CD4-positive, alpha-beta T cell treated with Interleukin-17A for 1 hour (primary cell): ENCODE data around the gene RGS6.

ENCODE experiments used
- DNase-seq: peaks from one replicate; pipeline ENCODE4 v3.0.0-alpha.2; 2020

Gene RGS6

DNA sequence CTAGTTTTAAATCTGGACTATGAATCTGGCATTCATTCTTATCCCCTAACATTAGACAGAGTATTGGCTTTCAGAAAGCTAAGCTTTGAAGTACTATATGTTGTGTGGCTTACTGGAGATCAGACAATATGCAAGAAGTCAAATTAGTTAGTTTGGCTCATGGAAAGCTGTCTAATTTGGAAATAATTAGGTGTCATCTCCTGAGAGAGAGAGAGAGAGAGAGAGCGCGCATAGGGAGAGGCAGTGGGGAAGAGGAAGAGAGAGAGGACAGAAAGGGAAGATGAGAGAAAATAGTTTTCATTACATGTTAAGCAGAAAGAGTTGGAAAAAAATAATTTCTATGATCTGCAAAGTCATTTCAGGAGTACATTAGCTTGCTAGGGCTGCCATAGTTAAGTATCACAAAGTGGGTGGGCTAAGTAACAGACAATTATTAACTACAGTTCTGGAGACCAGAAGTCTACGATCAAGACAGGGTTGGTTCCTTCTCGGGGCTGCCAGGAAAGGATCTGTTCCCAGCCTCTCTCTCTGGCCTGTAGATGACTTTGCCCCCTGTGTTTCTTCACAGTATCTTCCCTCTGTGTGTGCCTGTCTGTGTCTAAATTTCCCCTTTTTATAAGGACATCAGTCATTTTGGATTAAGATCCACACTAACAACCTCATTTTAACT lies 404.2 kb downstream of the RGS6 start:
- no peak for DNase-seq

DNA sequence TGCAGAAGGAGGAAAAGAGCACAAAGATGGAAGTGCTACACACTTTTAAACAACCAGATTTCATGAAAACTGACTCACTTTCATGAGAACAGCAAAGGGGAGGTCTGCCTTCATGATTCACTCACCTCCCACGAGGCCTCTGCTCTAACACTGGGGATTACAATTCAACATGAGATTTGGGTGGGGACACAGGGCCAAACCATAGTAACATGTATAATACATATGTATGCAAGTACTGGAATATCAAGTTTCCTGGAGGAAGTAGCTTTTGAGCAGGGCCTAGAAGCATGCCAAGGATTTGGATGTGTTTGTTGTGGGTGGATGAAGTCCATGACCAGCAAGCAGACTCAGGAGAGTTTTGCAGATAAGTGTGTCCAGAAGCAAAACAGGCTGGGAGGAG lies 409.0 kb downstream of the RGS6 start:
- no peak for DNase-seq

- DNase-seq, result no peak
These were observed 409.5 kb downstream of the RGS6 start for GRCh38 chr14:72341686-72342085.

DNA sequence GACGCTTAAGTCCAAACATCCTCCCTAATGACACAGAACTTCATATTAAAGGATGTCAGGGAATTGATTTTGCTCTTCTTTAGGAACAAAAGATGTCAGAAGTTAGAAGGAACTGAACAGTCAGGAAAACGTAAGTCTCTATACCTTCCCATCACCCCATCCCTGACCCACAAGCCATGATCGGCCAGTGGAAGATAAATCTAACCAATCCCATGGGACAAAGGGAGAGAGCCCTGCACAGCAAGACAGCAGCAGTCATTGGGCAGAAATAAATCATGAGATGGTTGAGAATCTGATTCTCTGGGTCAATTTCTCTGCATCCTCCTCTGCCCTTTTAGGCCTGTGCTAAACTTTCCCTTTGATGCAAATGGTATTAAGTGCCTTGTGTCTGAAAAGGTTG lies 414.9 kb downstream of the RGS6 start:
- no peak for DNase-seq

DNA sequence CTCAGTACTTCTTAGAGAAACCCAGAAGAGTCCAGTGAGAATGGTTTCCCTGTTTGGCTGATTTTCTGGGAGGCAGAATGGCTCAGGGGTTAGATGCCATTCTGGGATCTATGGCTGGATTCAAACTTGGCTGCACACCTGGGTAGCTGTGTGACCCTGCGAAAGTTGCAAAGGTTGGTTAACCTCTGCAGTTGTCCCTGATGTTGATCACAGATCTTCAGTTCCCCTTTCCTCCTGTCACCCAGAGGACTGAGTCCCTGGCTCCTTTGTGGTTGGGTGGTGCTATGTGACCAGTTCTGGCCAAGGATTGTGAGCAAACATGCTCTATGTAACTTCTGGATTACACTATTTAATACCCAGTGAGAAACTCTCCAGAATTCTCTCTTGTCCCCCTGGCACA lies 418.0 kb downstream of the RGS6 start:
- no peak for DNase-seq

GRCh38 chr14:72352012-72352411 lies 419.8 kb downstream of the RGS6 start:
- no peak for DNase-seq

DNA sequence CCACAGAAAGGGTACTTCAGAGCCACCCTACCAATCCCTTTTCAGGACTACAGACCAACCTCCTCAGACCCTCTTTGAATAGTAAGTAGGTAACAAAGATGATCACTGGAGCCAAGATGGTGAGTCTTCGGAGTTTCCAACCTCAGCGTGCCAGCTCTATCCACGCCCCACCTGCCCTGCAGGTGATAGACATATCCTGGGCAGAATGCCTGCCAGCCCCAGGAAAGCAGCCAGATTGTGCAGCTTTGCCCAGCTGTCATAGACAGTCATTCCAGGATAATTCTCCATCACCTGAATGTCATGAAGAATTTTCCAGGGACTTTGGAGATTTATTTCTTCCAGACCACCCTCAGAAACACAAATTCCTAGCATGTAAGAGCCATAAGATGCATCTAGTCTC lies 434.4 kb downstream of the RGS6 start:
- DNase-seq, result no peak

GRCh38 chr14:72369106-72369505 lies 436.9 kb downstream of the RGS6 start:
- DNase-seq, result no peak

DNA sequence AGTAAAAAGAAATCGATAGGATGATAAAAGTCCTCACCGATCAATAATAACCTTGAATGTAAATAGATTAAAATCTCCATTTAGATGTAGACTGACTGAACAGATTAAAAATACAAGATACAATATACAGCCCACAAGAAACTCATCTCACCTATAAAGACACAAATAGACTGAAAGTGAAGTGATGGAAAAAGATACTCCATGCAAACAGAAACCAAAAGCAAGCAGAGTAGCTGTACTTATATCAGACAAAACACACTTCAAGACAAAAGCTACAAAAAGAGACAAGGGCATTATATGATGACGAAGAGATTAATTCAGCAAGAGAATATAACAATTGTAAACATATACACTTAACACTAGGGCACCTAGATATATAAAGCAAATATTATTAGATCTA lies 444.8 kb downstream of the RGS6 start:
- DNase-seq, result no peak

DNA sequence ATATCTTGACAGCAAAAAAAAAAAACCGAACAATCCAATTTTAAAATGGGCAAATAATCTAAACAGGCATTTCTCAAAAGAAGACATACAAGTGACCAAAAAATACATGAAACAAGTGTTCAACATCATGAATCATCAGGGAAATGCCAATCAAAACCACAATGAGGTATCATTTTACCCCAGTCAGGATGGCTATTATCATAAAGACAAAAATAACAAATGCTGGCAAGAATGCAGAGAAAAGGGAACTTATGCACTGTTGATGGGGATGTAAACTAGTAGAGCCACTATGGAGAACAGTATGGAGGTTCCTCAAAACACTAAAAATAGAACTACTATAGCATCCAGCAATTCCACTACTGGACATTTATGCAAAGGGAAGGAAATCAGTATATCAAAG lies 448.2 kb downstream of the RGS6 start:
- DNase-seq, result no peak

DNA sequence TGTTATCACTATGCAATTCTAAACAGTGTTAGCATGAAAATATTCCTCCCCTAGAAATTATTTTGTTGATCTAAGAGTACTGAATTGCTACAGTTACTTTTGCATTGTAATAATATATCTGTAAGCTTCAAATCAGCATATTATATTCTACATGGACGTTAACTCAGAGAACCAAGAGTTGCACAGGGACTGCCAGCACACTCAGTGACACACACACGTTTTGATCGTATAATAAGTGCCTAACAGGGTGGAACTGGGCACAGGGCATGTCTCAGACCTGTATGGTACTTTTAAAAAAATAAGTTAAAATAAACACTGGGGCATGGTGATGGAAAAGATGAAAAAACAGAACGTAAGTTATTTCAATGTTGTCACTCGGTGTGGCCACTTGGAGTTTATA lies 451.6 kb downstream of the RGS6 start:
- DNase-seq, result no peak

DNA sequence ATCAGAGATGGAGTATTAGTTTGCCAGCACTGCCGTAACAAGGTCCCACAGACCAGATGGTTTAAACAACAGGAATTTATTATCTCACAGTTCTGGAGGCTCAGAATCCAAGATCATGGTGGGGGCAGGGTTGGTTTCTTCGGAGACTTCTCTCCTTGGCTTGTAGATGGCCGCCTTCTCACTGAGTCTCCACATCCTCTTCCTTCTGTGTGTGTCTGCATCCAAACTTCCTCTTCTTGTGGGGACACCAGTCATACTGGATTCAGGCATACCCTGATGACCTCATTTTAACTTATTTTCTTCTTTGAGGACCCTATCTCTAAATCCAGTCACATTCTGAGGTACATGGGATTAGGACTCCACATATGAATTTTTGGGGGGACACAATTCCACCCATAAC lies 455.5 kb downstream of the RGS6 start:
- no peak for DNase-seq

- no peak for DNase-seq
These were observed 457.0 kb downstream of the RGS6 start for GRCh38 chr14:72389200-72389599.

DNA sequence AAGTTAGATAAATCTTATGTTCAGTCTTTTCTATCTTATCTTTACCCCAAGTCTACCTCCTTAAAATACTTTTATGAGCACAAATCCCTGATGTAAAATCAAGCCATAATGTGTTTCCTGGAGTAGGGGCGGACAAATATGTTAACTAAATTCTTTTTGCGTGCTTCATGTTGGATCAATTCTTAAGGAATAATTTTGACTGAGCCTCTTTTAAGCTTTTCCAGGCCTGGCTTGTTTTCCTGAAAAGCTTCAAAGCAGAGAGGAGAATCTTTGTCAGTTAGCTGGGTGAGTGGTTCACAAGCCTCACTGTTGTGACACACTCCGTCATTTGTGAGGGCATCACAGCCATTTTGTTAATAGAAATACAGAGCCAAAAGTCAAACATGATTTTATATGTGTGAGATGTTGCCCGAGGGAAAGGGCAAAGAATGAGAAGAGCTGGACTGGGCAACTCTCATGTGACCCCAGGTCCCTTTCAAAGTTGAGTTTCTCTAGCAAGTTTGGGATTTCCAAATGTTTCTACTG lies 468.9 kb downstream of the RGS6 start:
- no peak for DNase-seq

- peak; percentile 11 for DNase-seq
These were observed 469.6 kb downstream of the RGS6 start for GRCh38 chr14:72401632-72402376.

DNA sequence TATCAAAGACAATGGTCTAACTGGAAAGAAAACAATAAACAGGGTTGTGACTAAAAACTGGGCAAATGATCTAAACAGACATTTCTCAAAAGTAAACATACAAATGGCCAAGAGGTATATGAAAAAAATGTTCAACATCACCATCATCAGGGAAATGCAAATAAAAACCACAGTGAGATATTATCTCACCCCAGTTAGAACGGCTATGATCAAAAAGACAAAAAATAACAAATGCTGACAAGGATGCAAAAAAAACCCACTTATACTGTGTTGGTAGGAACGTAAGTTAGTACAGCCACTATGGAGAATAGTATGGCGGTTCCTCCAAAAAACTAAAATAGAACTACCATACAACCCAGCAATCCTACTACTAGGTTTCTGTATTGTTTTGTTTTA lies 470.1 kb downstream of the RGS6 start:
- no peak for DNase-seq

DNA sequence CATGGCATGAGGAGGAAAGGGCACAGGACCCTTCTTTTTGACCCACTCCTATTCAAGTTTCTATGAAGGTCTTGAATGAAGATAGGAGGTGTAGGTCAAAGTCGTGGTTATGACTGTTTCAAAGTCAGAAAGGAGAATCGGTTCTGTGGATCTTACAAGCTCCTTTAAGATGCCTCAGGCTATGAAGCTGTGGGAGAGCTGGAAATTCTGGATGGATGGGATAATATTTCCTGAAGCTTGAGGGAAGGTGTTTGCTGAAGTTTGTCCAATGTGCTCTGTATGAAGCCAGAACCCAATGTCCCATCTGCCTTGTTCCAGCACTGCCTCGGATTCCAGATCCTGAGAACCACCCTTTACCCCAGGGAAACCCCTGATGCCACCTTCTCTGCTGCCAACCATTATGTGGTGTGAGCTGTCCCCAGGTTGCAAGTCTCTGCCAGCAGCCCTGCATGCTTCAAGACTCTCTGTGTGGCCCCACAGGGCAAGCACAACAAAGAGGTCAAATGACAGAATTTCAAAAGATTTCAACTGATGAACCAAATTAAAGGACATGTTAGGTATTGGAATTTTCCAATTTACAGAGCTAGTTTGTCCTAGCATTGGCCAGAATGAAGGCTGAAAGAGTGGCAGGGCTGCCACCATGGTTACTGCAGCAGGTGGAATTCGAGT lies 472.0 kb downstream of the RGS6 start:
- no peak for DNase-seq

DNA sequence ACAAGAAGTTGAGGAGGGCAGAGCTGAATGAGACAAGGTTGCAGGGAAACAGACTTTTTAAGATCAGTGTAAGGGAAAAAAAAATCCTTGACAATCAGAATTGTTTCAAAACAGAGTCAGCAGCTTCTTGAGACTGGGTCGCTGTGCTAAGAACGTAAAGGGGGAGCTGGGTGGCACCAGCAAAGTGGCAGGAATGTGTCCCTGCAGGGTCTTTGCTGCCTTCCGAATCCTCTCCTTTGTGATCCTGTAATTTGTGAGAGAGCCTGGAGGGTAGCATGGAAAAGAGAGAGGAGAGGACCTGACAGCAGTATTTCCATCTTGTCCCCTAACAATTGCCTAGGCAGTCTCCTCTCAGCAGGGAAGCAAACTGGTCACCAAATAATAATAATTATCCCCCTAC lies 472.8 kb downstream of the RGS6 start:
- no peak for DNase-seq

DNA sequence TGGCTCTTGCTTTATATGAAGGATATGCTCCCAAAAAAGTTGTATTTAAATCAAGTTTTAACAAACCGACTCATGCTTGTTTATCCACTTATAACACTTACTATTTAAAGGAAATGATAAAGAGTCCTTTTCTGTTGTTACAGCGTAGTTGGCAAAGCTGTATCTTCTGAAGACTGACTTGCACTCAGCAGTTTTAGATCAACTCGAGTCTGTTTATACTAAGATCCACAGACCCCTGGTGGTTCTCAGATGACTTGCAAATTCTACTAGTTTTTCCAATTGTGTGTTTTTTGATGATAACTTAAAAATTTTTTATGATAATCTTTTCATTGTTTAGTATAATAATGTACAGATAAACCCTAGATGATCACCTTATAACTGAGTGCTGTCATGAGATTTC lies 475.8 kb downstream of the RGS6 start:
- DNase-seq, result no peak

- no peak for DNase-seq
These were observed 476.8 kb downstream of the RGS6 start for GRCh38 chr14:72409047-72409446.

DNA sequence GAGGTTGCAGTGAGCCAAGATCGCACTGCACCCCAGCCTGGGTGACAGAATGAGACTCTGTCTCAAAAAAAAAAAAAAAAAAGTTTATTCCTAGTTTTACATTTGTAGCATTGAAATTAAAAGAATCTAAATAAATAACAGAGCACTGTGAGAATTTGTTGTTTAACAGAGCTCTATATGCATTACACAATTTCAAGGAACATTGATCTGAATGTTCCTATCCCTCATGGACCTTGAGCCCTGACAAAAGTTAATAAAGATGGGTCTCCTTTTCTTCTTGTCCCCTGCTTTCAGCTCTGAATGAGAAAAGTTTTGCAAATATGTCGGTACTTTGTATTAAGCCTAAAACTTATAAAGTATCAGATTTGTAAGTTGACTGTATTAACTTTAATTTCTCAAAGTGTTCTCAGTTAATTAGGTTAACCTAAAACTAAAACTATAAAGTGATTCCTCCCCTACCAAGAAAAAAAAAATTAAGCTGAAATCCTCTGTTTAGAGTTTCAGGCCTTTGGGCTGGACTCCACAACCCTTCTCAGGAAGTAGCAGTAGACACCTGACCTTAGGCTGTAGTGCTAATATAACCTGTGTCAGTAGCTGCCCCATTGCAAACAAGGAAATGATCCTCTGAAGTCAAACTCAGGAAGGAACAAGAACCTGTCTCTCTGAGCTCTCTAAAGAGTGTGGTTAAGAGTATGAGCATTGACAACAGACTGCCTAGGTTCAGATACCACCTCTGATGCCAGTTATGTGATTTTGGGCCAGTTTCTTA lies 484.0 kb downstream of the RGS6 start:
- DNase-seq, result no peak

- DNase-seq, result no peak
These were observed 484.7 kb downstream of the RGS6 start for GRCh38 chr14:72416892-72417291.

DNA sequence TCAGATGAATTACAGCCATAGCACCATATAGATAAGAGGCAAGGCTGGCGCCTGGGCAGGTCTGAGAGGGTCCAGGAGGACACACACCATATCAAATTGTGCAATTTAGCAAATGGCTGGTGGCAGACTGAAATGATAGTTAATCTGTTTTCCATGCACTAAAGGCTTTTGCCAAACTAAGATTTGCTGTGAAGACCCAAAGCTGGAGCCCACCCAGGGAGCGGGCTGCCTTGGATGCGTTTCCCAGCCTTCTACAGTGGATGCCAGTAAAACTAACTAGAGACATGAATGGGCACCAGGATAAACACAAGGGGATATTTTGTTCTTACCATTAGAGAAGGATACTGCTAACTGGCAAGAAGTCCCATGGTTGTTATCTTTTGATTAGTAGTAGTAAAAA lies 486.6 kb downstream of the RGS6 start:
- no peak for DNase-seq
